Stomach (tissue), 9 donors: Measurements from ENCODE around the gene RFXANK. TPM values are rescaled to one million over a fixed set of nuclear protein-coding genes. Genes with fewer than 3 reads are reported as not detected.
A peak's percentile ranks its signal among the peaks of the same experiment; 100 is the strongest.

Source experiments
- DNase-seq, 2 donors: peaks; one replicate each; pipeline versions ENCODE4 v3.0.0 to v3.0.0-alpha.2; 2013 to 2019
- H3K27ac ChIP-seq, 5 donors: fragments of 200-600 bp in 4 of 5; sonication (generic) in 4 of 5; one replicate each; pipeline ENCODE4 v1.5.1; 2013 to 2019; ENCODE audit warnings: mild to moderate bottlenecking in 1 of 5, moderate library complexity in 1 of 5
- H3K27me3 ChIP-seq, 3 donors: fragments of 200-600 bp; sonication (generic); one replicate each; pipeline ENCODE4 v1.5.1; 2017 to 2019; ENCODE audit warnings: mixed run types in 1 of 3
- H3K36me3 ChIP-seq, 4 donors: fragments of 200-600 bp; sonication (generic); 1 replicate in 3 of 4; 2 replicates in 1 of 4; pipeline ENCODE4 v1.5.1; 2016 to 2019
- H3K4me1 ChIP-seq, 4 donors: fragments of 200-600 bp; sonication (generic); one replicate each; pipeline ENCODE4 v1.5.1; 2016 to 2019
- H3K4me3 ChIP-seq, 4 donors: fragments of 200-600 bp; sonication (generic) in 3 of 4; one replicate each; pipeline ENCODE4 v1.5.1; 2016 to 2019; ENCODE audit warnings: mild to moderate bottlenecking in 1 of 4
- H3K9me3 ChIP-seq, 4 donors: fragments of 200-600 bp; sonication (generic); one replicate each; pipeline ENCODE4 v1.5.1; 2016 to 2019
- CTCF ChIP-seq, 7 experiments: fragments of 450-650 bp in 4 of 7; fragments of 200-600 bp in 3 of 7; sonication (generic) in 3 of 7; IDR thresholded peaks; one replicate each; pipeline ENCODE4 v1.5.1; 2016 to 2019; ENCODE audit warnings: antibody characterized with exemption in 7 of 7, control low read depth in 2 of 7, mild to moderate bottlenecking in 1 of 7
- EP300 ChIP-seq: sonication (generic); formaldehyde crosslinking; IDR thresholded peaks from one replicate; pipeline ENCODE4 v1.6.1; 2017; ENCODE audit warnings: antibody characterized with exemption
- POLR2A ChIP-seq, 4 donors: fragments of 450-650 bp; IDR thresholded peaks; one replicate each; pipeline ENCODE4 v1.6.1; 2016; ENCODE audit warnings: antibody characterized with exemption in 4 of 4, control low read depth in 2 of 4, mild to moderate bottlenecking in 1 of 4, moderate library complexity in 1 of 4
- POLR2AphosphoS5 ChIP-seq, 3 donors: sonication (generic); formaldehyde crosslinking; IDR thresholded peaks; one replicate each; pipeline ENCODE4 v1.6.1; 2016; ENCODE audit warnings: antibody characterized with exemption in 3 of 3
- WGBS, 5 donors: extraction: QIAGEN DNeasy Blood & Tissue Kit in 3 of 5; methylation state at CpG; one replicate each; pipeline versions ENCODE4 v1.1.5 to v1.1.7; 2013 to 2018; 5-methylcytosine and 5-hydroxymethylcytosine counted together
- intact Hi-C: fragments of 100-400 bp; cut with DNase I; formaldehyde crosslinking; loops from one replicate; pipeline ENCODE4 v1.15.1; 2023; ENCODE audit warnings: low total_unique reads
- polyA plus RNA-seq, 3 donors: library from polyadenylated mRNA; stranded (reverse); fragments of 200-250 nt; gene quantifications; one replicate each; pipeline ENCODE4 v1.2.3, GENCODE V29; 2013
- total RNA-seq, 5 donors: library from RNA; depleted of rRNA; stranded (reverse); fragments of >200 nt; gene quantifications; one replicate each; pipeline versions ENCODE4 v1.1.0 to v1.2.3, GENCODE V29; 2014 to 2016
- donor health status: healthy with polysubstance abuse.
- donor health status: Bipolar disorder and iron deficiency.
- donor health status: healthy.

Gene RFXANK
- total and polyA plus RNA-seq, 8 donors, result 17.4 to 145 (median 112) TPM

- H3K4me3 ChIP-seq, result peak overlapping the region; percentile 93 to 96 (median 96)
- H3K36me3 ChIP-seq, result peaks cover 9 to 44% (median 24%) of the 10 kb centered on the region in 4 donors
- no peaks in the 10 kb centered on the region for H3K27me3 ChIP-seq
- 0 to 1% (median 0%) methylated on average over 19 to 22 of the region's 22 CpGs for WGBS, 5 donors
- no peak for DNase-seq
- TF ChIP-seq CTCF (IDR thresholded peaks at IDR 0.05), result no peak
- TF ChIP-seq POLR2A (IDR thresholded peaks at IDR 0.05), result no peak
- no peak for TF ChIP-seq EP300
- no peak for TF ChIP-seq POLR2AphosphoS5 (IDR thresholded peaks at IDR 0.05)
- H3K9me3 ChIP-seq, result no peaks in the 10 kb centered on the region
- peak overlapping the region; percentile 60 to 100 (median 99) for H3K27ac ChIP-seq
- intact Hi-C loops, result no loop called here
- peaks cover 34 to 59% (median 53%) of the 10 kb centered on the region in 4 donors for H3K4me1 ChIP-seq
Measured at GRCh38 chr19:19192910-19193423, 909 bp downstream of the RFXANK start.

- TF ChIP-seq POLR2AphosphoS5 (IDR thresholded peaks at IDR 0.05), result no peak
- no peak for TF ChIP-seq CTCF (IDR thresholded peaks at IDR 0.05)
- no peak for TF ChIP-seq EP300
- TF ChIP-seq POLR2A (IDR thresholded peaks at IDR 0.05), result no peak
- intact Hi-C loops, result no loop called here
- H3K27ac ChIP-seq, result peak overlapping the region in 2 of 5 donors; percentile 99 to 100
- H3K36me3 ChIP-seq, result peaks cover 16 to 48% (median 34%) of the 10 kb centered on the region in 4 donors
- H3K4me3 ChIP-seq, result peak overlapping the region in 2 of 4 donors; percentile 95 to 96
- peaks cover 34 to 55% (median 46%) of the 10 kb centered on the region in 4 donors for H3K4me1 ChIP-seq
- no peak for DNase-seq
- H3K27me3 ChIP-seq, result no peaks in the 10 kb centered on the region
- WGBS, 5 donors, result 67 to 81% (median 78%) methylated on average over 5 of the region's 5 CpGs
- no peaks in the 10 kb centered on the region for H3K9me3 ChIP-seq
Measured at GRCh38 chr19:19193926-19194325, 1.9 kb downstream of the RFXANK start.

GRCh38 chr19:19201697-19202630, 9.9 kb downstream of the RFXANK start:
- H3K27me3 ChIP-seq, result peaks cover 0 to 12% (median 0%) of the 10 kb centered on the region in 3 donors
- intact Hi-C loops, result no loop called here
- no peaks in the 10 kb centered on the region for H3K9me3 ChIP-seq
- TF ChIP-seq POLR2A (IDR thresholded peaks at IDR 0.05) (no peak), POLR2AphosphoS5 (IDR thresholded peaks at IDR 0.05) (no peak), EP300 (no peak), CTCF (IDR thresholded peaks at IDR 0.05) (no peak)
- DNase-seq, result no peak
- peaks cover 15 to 49% (median 48%) of the 10 kb centered on the region in 4 donors for H3K36me3 ChIP-seq
- H3K4me3 ChIP-seq, result peak overlapping the region; percentile 62 to 74 (median 68)
- WGBS, 5 donors, result 70 to 72% (median 70%) methylated on average over 19 of the region's 19 CpGs
- H3K4me1 ChIP-seq, result peaks cover 7 to 24% (median 18%) of the 10 kb centered on the region in 4 donors
- H3K27ac ChIP-seq, result peak overlapping the region in 4 of 5 donors; percentile 75 to 88 (median 84)

GRCh38 chr19:19202707-19203011, 10.6 kb downstream of the RFXANK start:
- intact Hi-C loops, result no loop called here
- Histone ChIP-seq H3K27me3 (peaks cover 0 to 19% (median 0%) of the 10 kb centered on the region in 3 donors), H3K4me1 (peaks cover 7 to 24% (median 18%) of the 10 kb centered on the region in 4 donors), H3K4me3 (peak overlapping the region; percentile 62 to 74 (median 68)), H3K27ac (peak overlapping the region; percentile 73 to 88 (median 82)), H3K36me3 (peaks cover 10 to 42% (median 41%) of the 10 kb centered on the region in 4 donors), H3K9me3 (no peaks in the 10 kb centered on the region)
- WGBS, 5 donors, result 1 to 9% (median 7%) methylated on average over 10 to 11 of the region's 11 CpGs
- TF ChIP-seq CTCF (IDR thresholded peaks at IDR 0.05), result no peak
- TF ChIP-seq EP300, result no peak
- no peak for TF ChIP-seq POLR2A (IDR thresholded peaks at IDR 0.05)
- TF ChIP-seq POLR2AphosphoS5 (IDR thresholded peaks at IDR 0.05), result no peak
- no peak for DNase-seq
